ENCODE measurements around the gene PACSIN3. TPM values are rescaled to one million over a fixed set of nuclear protein-coding genes. Genes with fewer than 3 reads are reported as not detected.

The PACSIN3 gene
- 10 to 100 TPM; 17.6 to 28.6 TPM for total RNA-seq

GRCh38 chr11:47186076-47186699 lies at the start of gene PACSIN3:
TSS of gene PACSIN3 (minus strand) at chr11:47186434. CDS start at chr11:47182727, 3,707 bp downstream.

GRCh38 chr11:47176328-47177228 lies 9.7 kb downstream of the PACSIN3 start, which contains the start of gene ARFGAP2:
TSS of gene ARFGAP2 (minus strand) at chr11:47176879. CDS start at chr11:47176853, 26 bp downstream.

Small RNA genes lying within 50 kb of the gene (small RNA-seq; reads per million reads assigned to genes)
- 0 to 0.12 reads per million in 2 donors for gene MIR6745

Other genes starting within 250 kb of the PACSIN3 start
- 10 to 100 TPM; 19.3 to 22.3 TPM for gene CSTPP1, start 249.7 kb downstream of the PACSIN3 start, total RNA-seq
- 100 to 1,000 TPM; 112 to 142 TPM for gene ARFGAP2, start 9.6 kb downstream of the PACSIN3 start, total RNA-seq
- 10 to 100 TPM; 57.8 to 64.9 TPM for gene DDB2, start 28.5 kb upstream of the PACSIN3 start, total RNA-seq
- 10 to 100 TPM; 42.0 to 47.8 TPM for gene ACP2, start 62.4 kb upstream of the PACSIN3 start, total RNA-seq
- 10 to 100 TPM; 11.4 to 18.6 TPM for gene NR1H3, start 71.6 kb upstream of the PACSIN3 start, total RNA-seq
- gene MADD, start 83.7 kb upstream of the PACSIN3 start, total RNA-seq, result 10 to 100 TPM; 21.0 to 22.7 TPM
- gene MYBPC3, start 166.3 kb upstream of the PACSIN3 start, total RNA-seq, result not detected
- gene SPI1, start 192.1 kb upstream of the PACSIN3 start, total RNA-seq, result not detected
- 10 to 100 TPM; 40.6 to 48.2 TPM for gene SLC39A13, start 222.2 kb upstream of the PACSIN3 start, total RNA-seq
- gene PSMC3, start 240.0 kb upstream of the PACSIN3 start, total RNA-seq, result 100 to 1,000 TPM; 133 to 208 TPM

All from melanocyte of skin (primary cell).